GM18517 (cell line): ENCODE measurements around the gene CIROP.

ENCODE experiments used
- ATAC-seq: cut with Tn5 transposase; IDR thresholded peaks from one replicate; pipeline ENCODE4 v1.9.1; 2021; ENCODE audit warnings: mild to moderate bottlenecking, moderate library complexity; ENCODE audit not compliant: unreplicated experiment

CIROP gene

GRCh38 chr14:23104591-23105347 is at the start of gene CIROP:
CIROP (minus strand) TSS chr14:23104989; CDS start chr14:23104920, 69 bp downstream.
- no peak for ATAC-seq

- ATAC-seq, result no peak
These were observed 49.3 kb upstream of the CIROP start for GRCh38 chr14:23153851-23154796.

- no peak for ATAC-seq
These were observed 46.6 kb upstream of the CIROP start for GRCh38 chr14:23151342-23151741.

GRCh38 chr14:23149745-23150144 is 45.0 kb upstream of the CIROP start:
- ATAC-seq, result no peak

- no peak for ATAC-seq
These were observed 43.9 kb upstream of the CIROP start for GRCh38 chr14:23148591-23149249.

- no peak for ATAC-seq
These were observed 42.9 kb upstream of the CIROP start for GRCh38 chr14:23147676-23148075.

- no peak for ATAC-seq
These were observed 42.2 kb upstream of the CIROP start for GRCh38 chr14:23146980-23147379.

GRCh38 chr14:23146351-23146910 is 41.6 kb upstream of the CIROP start:
- no peak for ATAC-seq

GRCh38 chr14:23145794-23146350 is 41.1 kb upstream of the CIROP start:
- no peak for ATAC-seq

GRCh38 chr14:23143911-23144310 is 39.1 kb upstream of the CIROP start:
- no peak for ATAC-seq

- ATAC-seq, result no peak
These were observed 38.0 kb upstream of the CIROP start for GRCh38 chr14:23142826-23143225.

GRCh38 chr14:23141706-23142444 is 37.1 kb upstream of the CIROP start:
- ATAC-seq, result no peak

GRCh38 chr14:23140371-23140770 is 35.6 kb upstream of the CIROP start:
- no peak for ATAC-seq

GRCh38 chr14:23139874-23140273 is 35.1 kb upstream of the CIROP start:
- no peak for ATAC-seq

- ATAC-seq, result no peak
These were observed 33.2 kb upstream of the CIROP start for GRCh38 chr14:23137813-23138535.

- ATAC-seq, result no peak
These were observed 32.5 kb upstream of the CIROP start for GRCh38 chr14:23137192-23137812.

GRCh38 chr14:23136566-23137133 is 31.9 kb upstream of the CIROP start:
- no peak for ATAC-seq

GRCh38 chr14:23132970-23133369 is 28.2 kb upstream of the CIROP start:
- ATAC-seq, result no peak

GRCh38 chr14:23131482-23131881 is 26.7 kb upstream of the CIROP start:
- ATAC-seq, result no peak
